Measurements from ENCODE around the gene CNPY1.

DNA sequence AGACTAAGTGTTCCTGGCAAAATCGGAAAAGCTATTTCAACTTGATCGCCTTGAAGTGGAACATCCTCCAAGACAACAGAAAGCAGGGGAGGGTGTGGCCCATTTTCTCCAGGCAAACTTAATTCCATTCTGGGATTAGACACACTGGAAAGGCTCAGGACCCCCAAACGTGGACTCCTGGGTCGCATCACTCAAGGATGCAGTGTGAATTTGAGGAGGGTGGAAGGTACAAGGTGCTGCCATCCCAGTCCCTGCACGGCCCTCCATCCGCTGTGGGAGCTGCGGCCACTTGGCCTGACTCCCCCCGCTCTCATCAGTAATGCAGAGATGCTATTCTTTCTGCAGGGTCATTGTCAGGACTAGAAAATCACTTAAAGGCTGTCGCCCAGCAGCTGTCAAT is 2.4 kb downstream of the CNPY1 start:
- TF ChIP-seq, protein P1, sequence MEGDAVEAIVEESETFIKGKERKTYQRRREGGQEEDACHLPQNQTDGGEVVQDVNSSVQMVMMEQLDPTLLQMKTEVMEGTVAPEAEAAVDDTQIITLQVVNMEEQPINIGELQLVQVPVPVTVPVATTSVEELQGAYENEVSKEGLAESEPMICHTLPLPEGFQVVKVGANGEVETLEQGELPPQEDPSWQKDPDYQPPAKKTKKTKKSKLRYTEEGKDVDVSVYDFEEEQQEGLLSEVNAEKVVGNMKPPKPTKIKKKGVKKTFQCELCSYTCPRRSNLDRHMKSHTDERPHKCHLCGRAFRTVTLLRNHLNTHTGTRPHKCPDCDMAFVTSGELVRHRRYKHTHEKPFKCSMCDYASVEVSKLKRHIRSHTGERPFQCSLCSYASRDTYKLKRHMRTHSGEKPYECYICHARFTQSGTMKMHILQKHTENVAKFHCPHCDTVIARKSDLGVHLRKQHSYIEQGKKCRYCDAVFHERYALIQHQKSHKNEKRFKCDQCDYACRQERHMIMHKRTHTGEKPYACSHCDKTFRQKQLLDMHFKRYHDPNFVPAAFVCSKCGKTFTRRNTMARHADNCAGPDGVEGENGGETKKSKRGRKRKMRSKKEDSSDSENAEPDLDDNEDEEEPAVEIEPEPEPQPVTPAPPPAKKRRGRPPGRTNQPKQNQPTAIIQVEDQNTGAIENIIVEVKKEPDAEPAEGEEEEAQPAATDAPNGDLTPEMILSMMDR (IDR thresholded peaks at IDR 0.05; ENCODE audit: poor library complexity) = no peak
- no peak for TF ChIP-seq EZH2 (IDR thresholded peaks at IDR 0.05; ENCODE audit: borderline replicate concordance)

Measured in hepatocyte (in vitro differentiated cells).